ENCODE results near the gene CCSER1.
"Not testable (repeated sequence)": the region's sequence is repeated elsewhere in the genome, so short reads cannot be mapped to it uniquely, and the experiment has no call there.

The CCSER1 gene

GRCh38 chr4:91065117-91065516, 937.9 kb downstream of the CCSER1 start:
- Histone ChIP-seq H3K9me3 (ENCODE audit: control insufficient read depth, low read length) (no peaks in the 10 kb centered on the region), H3K4me3 (ENCODE audit: low read length) (no peak overlapping the region), H3K4me1 (ENCODE audit: control insufficient read depth, insufficient read depth, low read length) (peaks cover 7% of the 10 kb centered on the region), H3K36me3 (ENCODE audit: control insufficient read depth, insufficient read depth, low read length, severe bottlenecking) (no peaks in the 10 kb centered on the region), H3K27me3 (replicated peaks; ENCODE audit: control insufficient read depth, insufficient read depth, low read length) (no peaks in the 10 kb centered on the region), H3K9ac (ENCODE audit: low read length) (no peak overlapping the region)
- no peak for DNase-seq (ENCODE audit: low read depth)

- no peaks in the 10 kb centered on the region for H3K4me1 ChIP-seq (ENCODE audit: control insufficient read depth, insufficient read depth, low read length)
Measured at GRCh38 chr4:91070736-91071135, 943.5 kb downstream of the CCSER1 start.

GRCh38 chr4:91076147-91076546, 949.0 kb downstream of the CCSER1 start:
- DNase-seq (ENCODE audit: low read depth), result no peak

More at GRCh38 chr4:91070736-91071135, 943.5 kb downstream of the CCSER1 start:
- no peak for DNase-seq (ENCODE audit: low read depth)
- no peaks in the 10 kb centered on the region for H3K9me3 ChIP-seq (ENCODE audit: control insufficient read depth, low read length)
- no peak overlapping the region for H3K4me3 ChIP-seq (ENCODE audit: low read length)
- H3K27me3 ChIP-seq (replicated peaks; ENCODE audit: control insufficient read depth, insufficient read depth, low read length), result no peaks in the 10 kb centered on the region
- no peaks in the 10 kb centered on the region for H3K36me3 ChIP-seq (ENCODE audit: control insufficient read depth, insufficient read depth, low read length, severe bottlenecking)
- H3K9ac ChIP-seq (ENCODE audit: low read length), result no peak overlapping the region

GRCh38 chr4:91085961-91086360, 958.8 kb downstream of the CCSER1 start:
- DNase-seq (ENCODE audit: low read depth), result no peak
- Histone ChIP-seq H3K9ac (ENCODE audit: low read length) (no peak overlapping the region), H3K36me3 (ENCODE audit: control insufficient read depth, insufficient read depth, low read length, severe bottlenecking) (no peaks in the 10 kb centered on the region), H3K4me3 (ENCODE audit: low read length) (no peak overlapping the region), H3K4me1 (ENCODE audit: control insufficient read depth, insufficient read depth, low read length) (no peaks in the 10 kb centered on the region), H3K9me3 (ENCODE audit: control insufficient read depth, low read length) (no peaks in the 10 kb centered on the region), H3K27me3 (replicated peaks; ENCODE audit: control insufficient read depth, insufficient read depth, low read length) (no peaks in the 10 kb centered on the region)

More at GRCh38 chr4:91076147-91076546, 949.0 kb downstream of the CCSER1 start:
- no peaks in the 10 kb centered on the region for H3K36me3 ChIP-seq (ENCODE audit: control insufficient read depth, insufficient read depth, low read length, severe bottlenecking)
- H3K27me3 ChIP-seq (replicated peaks; ENCODE audit: control insufficient read depth, insufficient read depth, low read length), result no peaks in the 10 kb centered on the region
- H3K4me3 ChIP-seq (ENCODE audit: low read length), result no peak overlapping the region
- no peak overlapping the region for H3K9ac ChIP-seq (ENCODE audit: low read length)
- H3K9me3 ChIP-seq (ENCODE audit: control insufficient read depth, low read length), result peaks cover 4% of the 10 kb centered on the region
- no peaks in the 10 kb centered on the region for H3K4me1 ChIP-seq (ENCODE audit: control insufficient read depth, insufficient read depth, low read length)

GRCh38 chr4:91087743-91088142, 960.5 kb downstream of the CCSER1 start:
- H3K9me3 ChIP-seq (ENCODE audit: control insufficient read depth, low read length), result no peaks in the 10 kb centered on the region
- H3K9ac ChIP-seq (ENCODE audit: low read length), result no peak overlapping the region
- DNase-seq (ENCODE audit: low read depth), result no peak
- no peaks in the 10 kb centered on the region for H3K27me3 ChIP-seq (replicated peaks; ENCODE audit: control insufficient read depth, insufficient read depth, low read length)
- H3K4me1 ChIP-seq (ENCODE audit: control insufficient read depth, insufficient read depth, low read length), result no peaks in the 10 kb centered on the region
- no peak overlapping the region for H3K4me3 ChIP-seq (ENCODE audit: low read length)
- H3K36me3 ChIP-seq (ENCODE audit: control insufficient read depth, insufficient read depth, low read length, severe bottlenecking), result no peaks in the 10 kb centered on the region

GRCh38 chr4:91089178-91089577, 962.0 kb downstream of the CCSER1 start:
- Histone ChIP-seq H3K4me1 (ENCODE audit: control insufficient read depth, insufficient read depth, low read length) (no peaks in the 10 kb centered on the region), H3K27me3 (replicated peaks; ENCODE audit: control insufficient read depth, insufficient read depth, low read length) (no peaks in the 10 kb centered on the region), H3K9me3 (ENCODE audit: control insufficient read depth, low read length) (no peaks in the 10 kb centered on the region), H3K36me3 (ENCODE audit: control insufficient read depth, insufficient read depth, low read length, severe bottlenecking) (no peaks in the 10 kb centered on the region), H3K9ac (ENCODE audit: low read length) (no peak overlapping the region), H3K4me3 (ENCODE audit: low read length) (no peak overlapping the region)
- DNase-seq (ENCODE audit: low read depth), result no peak

GRCh38 chr4:91092398-91092980, 965.3 kb downstream of the CCSER1 start:
- Histone ChIP-seq H3K4me1 (ENCODE audit: control insufficient read depth, insufficient read depth, low read length) (no peaks in the 10 kb centered on the region), H3K9me3 (ENCODE audit: control insufficient read depth, low read length) (no peaks in the 10 kb centered on the region), H3K36me3 (ENCODE audit: control insufficient read depth, insufficient read depth, low read length, severe bottlenecking) (no peaks in the 10 kb centered on the region), H3K27me3 (replicated peaks; ENCODE audit: control insufficient read depth, insufficient read depth, low read length) (no peaks in the 10 kb centered on the region), H3K9ac (ENCODE audit: low read length) (no peak overlapping the region), H3K4me3 (ENCODE audit: low read length) (no peak overlapping the region)
- no peak for DNase-seq (ENCODE audit: low read depth)

- not testable (repeated sequence) for H3K27me3 ChIP-seq (replicated peaks; ENCODE audit: control insufficient read depth, insufficient read depth, low read length); DNase-seq (ENCODE audit: low read depth)
Measured at GRCh38 chr4:91094220-91094619, 967.0 kb downstream of the CCSER1 start.

GRCh38 chr4:91099666-91100065, 972.5 kb downstream of the CCSER1 start:
- Histone ChIP-seq H3K36me3 (ENCODE audit: control insufficient read depth, insufficient read depth, low read length, severe bottlenecking) (no peaks in the 10 kb centered on the region), H3K9me3 (ENCODE audit: control insufficient read depth, low read length) (no peaks in the 10 kb centered on the region), H3K4me1 (ENCODE audit: control insufficient read depth, insufficient read depth, low read length) (no peaks in the 10 kb centered on the region), H3K9ac (ENCODE audit: low read length) (no peak overlapping the region), H3K27me3 (replicated peaks; ENCODE audit: control insufficient read depth, insufficient read depth, low read length) (no peaks in the 10 kb centered on the region), H3K4me3 (ENCODE audit: low read length) (no peak overlapping the region)
- DNase-seq (ENCODE audit: low read depth), result no peak

More at GRCh38 chr4:91094220-91094619, 967.0 kb downstream of the CCSER1 start:
- not testable (repeated sequence) for H3K36me3 ChIP-seq (ENCODE audit: control insufficient read depth, insufficient read depth, low read length, severe bottlenecking); H3K9me3 ChIP-seq (ENCODE audit: control insufficient read depth, low read length); H3K9ac ChIP-seq (ENCODE audit: low read length); H3K4me1 ChIP-seq (ENCODE audit: control insufficient read depth, insufficient read depth, low read length); H3K4me3 ChIP-seq (ENCODE audit: low read length)

GRCh38 chr4:91108751-91109150, 981.6 kb downstream of the CCSER1 start:
- DNase-seq (ENCODE audit: low read depth), result no peak
- Histone ChIP-seq H3K9me3 (ENCODE audit: control insufficient read depth, low read length) (no peaks in the 10 kb centered on the region), H3K4me3 (ENCODE audit: low read length) (no peak overlapping the region), H3K27me3 (replicated peaks; ENCODE audit: control insufficient read depth, insufficient read depth, low read length) (no peaks in the 10 kb centered on the region), H3K4me1 (ENCODE audit: control insufficient read depth, insufficient read depth, low read length) (no peaks in the 10 kb centered on the region), H3K36me3 (ENCODE audit: control insufficient read depth, insufficient read depth, low read length, severe bottlenecking) (no peaks in the 10 kb centered on the region), H3K9ac (ENCODE audit: low read length) (no peak overlapping the region)

GRCh38 chr4:91111556-91111955, 984.4 kb downstream of the CCSER1 start:
- no peaks in the 10 kb centered on the region for H3K4me1 ChIP-seq (ENCODE audit: control insufficient read depth, insufficient read depth, low read length)
- H3K27me3 ChIP-seq (replicated peaks; ENCODE audit: control insufficient read depth, insufficient read depth, low read length), result no peaks in the 10 kb centered on the region
- no peak overlapping the region for H3K9ac ChIP-seq (ENCODE audit: low read length)
- no peak overlapping the region for H3K4me3 ChIP-seq (ENCODE audit: low read length)
- no peaks in the 10 kb centered on the region for H3K9me3 ChIP-seq (ENCODE audit: control insufficient read depth, low read length)
- no peak for DNase-seq (ENCODE audit: low read depth)
- no peaks in the 10 kb centered on the region for H3K36me3 ChIP-seq (ENCODE audit: control insufficient read depth, insufficient read depth, low read length, severe bottlenecking)

GRCh38 chr4:91113130-91113706, 986.0 kb downstream of the CCSER1 start:
- Histone ChIP-seq H3K9ac (ENCODE audit: low read length) (no peak overlapping the region), H3K36me3 (ENCODE audit: control insufficient read depth, insufficient read depth, low read length, severe bottlenecking) (no peaks in the 10 kb centered on the region), H3K4me1 (ENCODE audit: control insufficient read depth, insufficient read depth, low read length) (no peaks in the 10 kb centered on the region), H3K4me3 (ENCODE audit: low read length) (no peak overlapping the region), H3K9me3 (ENCODE audit: control insufficient read depth, low read length) (no peaks in the 10 kb centered on the region), H3K27me3 (replicated peaks; ENCODE audit: control insufficient read depth, insufficient read depth, low read length) (no peaks in the 10 kb centered on the region)
- DNase-seq (ENCODE audit: low read depth), result peak; percentile 53

All from adipocyte (in vitro differentiated cells).